ENCODE results near the gene DIP2C. TPM values are rescaled to one million over a fixed set of nuclear protein-coding genes. Genes with fewer than 3 reads are reported as not detected.

The DIP2C gene
- total RNA-seq, 2 donors from 2014 or later, result 12.3 to 41.8 TPM

GRCh38 chr10:385571-386300, 303.7 kb downstream of the DIP2C start:
- Histone ChIP-seq H3K9me3 (no peaks in the 10 kb centered on the region), H3K4me3 (no peak overlapping the region), H3K4me1 (replicated peaks) (no peaks in the 10 kb centered on the region), H3K27ac (no peak overlapping the region), H3K27me3 (replicated peaks; ENCODE audit: insufficient read depth) (no peaks in the 10 kb centered on the region), H3K36me3 (no peaks in the 10 kb centered on the region)
- no peak for TF ChIP-seq CTCF (IDR thresholded peaks at IDR 0.05)
- TF ChIP-seq POLR2AphosphoS5 (IDR thresholded peaks at IDR 0.05), result no peak
- no peak for TF ChIP-seq POLR2A (IDR thresholded peaks at IDR 0.05)
- WGBS, result 90% methylated on average over 31 of the region's 31 CpGs
- intact Hi-C loops (cut with DNase I), result no loop called here
- DNase-seq (ENCODE audit: low spot score), result no peak

GRCh38 chr10:384538-385305, 304.7 kb downstream of the DIP2C start:
- H3K4me1 ChIP-seq (replicated peaks), result no peaks in the 10 kb centered on the region
- no peak overlapping the region for H3K4me3 ChIP-seq
- WGBS, result 93% methylated on average over 27 of the region's 27 CpGs
- no peaks in the 10 kb centered on the region for H3K9me3 ChIP-seq
- no peak for DNase-seq (ENCODE audit: low spot score)
- intact Hi-C loops (cut with DNase I), result no loop called here
- H3K27ac ChIP-seq, result no peak overlapping the region
- TF ChIP-seq POLR2AphosphoS5 (IDR thresholded peaks at IDR 0.05), result no peak
- H3K27me3 ChIP-seq (replicated peaks; ENCODE audit: insufficient read depth), result no peaks in the 10 kb centered on the region
- H3K36me3 ChIP-seq, result no peaks in the 10 kb centered on the region

GRCh38 chr10:383519-383918, 305.9 kb downstream of the DIP2C start:
- DNase-seq (ENCODE audit: low spot score), result no peak
- Histone ChIP-seq H3K4me3 (no peak overlapping the region), H3K4me1 (replicated peaks) (no peaks in the 10 kb centered on the region), H3K27me3 (replicated peaks; ENCODE audit: insufficient read depth) (no peaks in the 10 kb centered on the region), H3K9me3 (no peaks in the 10 kb centered on the region), H3K36me3 (no peaks in the 10 kb centered on the region), H3K27ac (no peak overlapping the region)
- intact Hi-C loops (cut with DNase I), result no loop called here
- no peak for TF ChIP-seq POLR2A (IDR thresholded peaks at IDR 0.05)
- TF ChIP-seq CTCF (IDR thresholded peaks at IDR 0.05), result no peak
- TF ChIP-seq POLR2AphosphoS5 (IDR thresholded peaks at IDR 0.05), result no peak
- WGBS, result 77% methylated on average over 6 of the region's 6 CpGs

- TF ChIP-seq POLR2A (IDR thresholded peaks at IDR 0.05) (no peak), CTCF (IDR thresholded peaks at IDR 0.05) (no peak), POLR2AphosphoS5 (IDR thresholded peaks at IDR 0.05) (no peak)
- no peaks in the 10 kb centered on the region for H3K27me3 ChIP-seq (replicated peaks; ENCODE audit: insufficient read depth)
- no peak overlapping the region for H3K4me3 ChIP-seq
- intact Hi-C loops (cut with DNase I), result no loop called here
- H3K9me3 ChIP-seq, result no peaks in the 10 kb centered on the region
- no peak for DNase-seq (ENCODE audit: low spot score)
- WGBS, result 90% methylated on average over 7 of the region's 7 CpGs
- H3K4me1 ChIP-seq (replicated peaks), result no peaks in the 10 kb centered on the region
- no peaks in the 10 kb centered on the region for H3K36me3 ChIP-seq
- H3K27ac ChIP-seq, result no peak overlapping the region
Measured at GRCh38 chr10:381805-382204, 307.7 kb downstream of the DIP2C start.

GRCh38 chr10:381346-381745, 308.1 kb downstream of the DIP2C start:
- intact Hi-C loops (cut with DNase I), result no loop called here

More at GRCh38 chr10:381346-381745, 308.1 kb downstream of the DIP2C start:
- H3K4me1 ChIP-seq (replicated peaks), result no peaks in the 10 kb centered on the region
- TF ChIP-seq POLR2AphosphoS5 (IDR thresholded peaks at IDR 0.05) (no peak), CTCF (IDR thresholded peaks at IDR 0.05) (no peak), POLR2A (IDR thresholded peaks at IDR 0.05) (no peak)
- no peaks in the 10 kb centered on the region for H3K9me3 ChIP-seq
- no peaks in the 10 kb centered on the region for H3K36me3 ChIP-seq
- H3K27ac ChIP-seq, result no peak overlapping the region
- no peak overlapping the region for H3K4me3 ChIP-seq
- whole genome bisulfite sequencing, result 97% methylated on average over 10 of the region's 10 CpGs
- no peaks in the 10 kb centered on the region for H3K27me3 ChIP-seq (replicated peaks; ENCODE audit: insufficient read depth)
- DNase-seq (ENCODE audit: low spot score), result no peak

Data from prostate gland (tissue), 2 donors.